GM18498 (cell line): ENCODE measurements around the gene MAMDC4.
"Not testable (repeated sequence)": the region's sequence is repeated elsewhere in the genome, so short reads cannot be mapped to it uniquely, and the experiment has no call there.

Experiments used
- ATAC-seq: cut with Tn5 transposase; IDR thresholded peaks from one replicate; pipeline ENCODE4 v1.9.1; 2021; ENCODE audit warnings: mild to moderate bottlenecking, moderate library complexity; ENCODE audit not compliant: unreplicated experiment

Gene MAMDC4

DNA sequence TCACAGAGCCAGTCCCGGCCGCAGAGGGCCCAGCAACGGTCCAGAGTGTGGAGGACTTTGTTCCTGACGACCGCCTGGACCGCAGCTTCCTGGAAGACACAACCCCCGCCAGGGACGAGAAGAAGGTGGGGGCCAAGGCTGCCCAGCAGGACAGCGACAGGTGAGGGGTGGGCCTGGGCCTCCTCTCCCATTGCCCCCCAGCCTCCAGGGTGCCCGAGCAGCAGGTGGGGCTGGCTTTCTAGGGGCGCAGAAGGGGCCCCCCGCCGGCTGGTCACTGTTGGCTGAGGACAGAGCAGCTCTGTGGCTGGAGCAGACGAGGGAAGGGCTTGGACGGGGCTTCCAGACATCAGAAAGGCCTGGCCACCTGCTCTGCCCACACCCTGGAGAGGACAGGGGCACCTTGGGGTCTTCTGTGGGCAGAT lies 14.3 kb upstream of the MAMDC4 start:
- ATAC-seq, result not testable (repeated sequence)

DNA sequence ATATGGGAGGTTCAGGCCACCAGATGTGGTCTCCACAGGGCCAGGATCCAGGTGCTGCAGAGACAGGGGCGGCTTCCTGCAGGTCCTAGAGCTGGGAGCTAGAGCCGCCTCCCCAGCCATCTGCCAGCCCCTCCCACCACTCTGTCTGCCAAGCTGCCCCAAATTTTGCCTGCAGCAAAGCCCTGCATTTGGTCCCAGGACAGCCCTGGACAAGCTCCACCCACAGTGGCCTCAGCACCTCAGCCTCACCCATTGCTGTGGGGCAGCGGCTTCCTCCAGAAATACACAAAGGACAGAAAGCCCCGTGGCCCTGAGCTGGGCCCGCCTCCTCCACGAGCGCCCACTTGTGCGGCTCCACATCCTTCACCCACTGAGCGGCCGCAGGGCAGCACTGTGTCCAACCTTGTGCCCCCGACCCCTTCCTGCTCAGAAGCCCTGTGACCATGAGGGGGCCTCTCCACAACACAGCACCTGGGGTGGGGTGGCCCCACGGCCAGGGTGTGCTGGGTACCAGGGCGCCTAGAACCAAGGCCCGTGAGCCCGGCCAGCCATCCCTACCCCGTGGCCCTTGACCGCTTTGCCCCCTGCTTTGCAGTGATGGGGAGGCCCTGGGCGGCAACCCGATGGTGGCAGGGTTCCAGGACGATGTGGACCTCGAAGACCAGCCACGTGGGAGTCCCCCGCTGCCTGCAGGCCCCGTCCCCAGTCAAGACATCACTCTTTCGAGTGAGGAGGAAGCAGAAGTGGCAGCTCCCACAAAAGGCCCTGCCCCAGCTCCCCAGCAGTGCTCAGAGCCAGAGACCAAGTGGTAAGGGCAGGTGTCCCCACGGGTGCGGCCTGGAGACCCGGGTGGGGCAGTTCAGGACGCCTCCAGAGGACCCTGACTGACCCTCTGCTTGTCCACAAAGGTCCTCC lies 13.6 kb upstream of the MAMDC4 start:
- ATAC-seq, result no peak

DNA sequence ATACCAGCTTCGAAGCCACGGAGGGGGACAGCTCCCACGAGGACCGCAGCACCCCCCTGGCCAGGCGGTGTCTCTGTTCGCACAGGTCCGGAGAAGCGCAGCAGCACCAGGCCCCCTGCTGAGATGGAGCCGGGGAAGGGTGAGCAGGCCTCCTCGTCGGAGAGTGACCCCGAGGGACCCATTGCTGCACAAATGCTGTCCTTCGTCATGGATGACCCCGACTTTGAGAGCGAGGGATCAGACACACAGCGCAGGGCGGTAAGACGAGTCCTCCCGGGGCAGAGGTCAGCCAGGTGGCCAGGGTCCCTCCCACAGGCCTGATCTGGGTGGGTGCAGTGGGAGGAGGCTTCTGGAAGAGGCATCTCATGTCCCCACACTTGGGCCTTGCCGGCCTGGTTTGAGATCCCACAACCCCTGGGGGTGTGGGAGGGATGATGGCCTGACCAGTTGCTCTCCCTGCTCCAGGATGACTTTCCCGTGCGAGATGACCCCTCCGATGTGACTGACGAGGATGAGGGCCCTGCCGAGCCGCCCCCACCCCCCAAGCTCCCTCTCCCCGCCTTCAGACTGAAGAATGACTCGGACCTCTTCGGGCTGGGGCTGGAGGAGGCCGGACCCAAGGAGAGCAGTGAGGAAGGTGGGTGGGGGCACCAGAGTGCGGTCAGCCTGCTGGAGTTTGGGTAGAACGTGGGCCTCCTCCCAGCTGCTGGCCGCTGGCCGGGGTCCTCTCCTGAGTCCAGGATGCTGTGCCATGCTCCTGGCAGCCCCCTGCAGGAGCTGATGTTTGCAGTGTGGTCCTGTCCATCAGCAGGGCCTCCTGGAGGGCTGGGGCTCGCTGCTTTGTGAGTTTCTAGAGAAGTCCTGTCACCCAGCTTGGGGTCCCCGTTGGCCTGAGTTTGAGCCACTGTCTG lies 12.7 kb upstream of the MAMDC4 start:
- ATAC-seq, result no peak

DNA sequence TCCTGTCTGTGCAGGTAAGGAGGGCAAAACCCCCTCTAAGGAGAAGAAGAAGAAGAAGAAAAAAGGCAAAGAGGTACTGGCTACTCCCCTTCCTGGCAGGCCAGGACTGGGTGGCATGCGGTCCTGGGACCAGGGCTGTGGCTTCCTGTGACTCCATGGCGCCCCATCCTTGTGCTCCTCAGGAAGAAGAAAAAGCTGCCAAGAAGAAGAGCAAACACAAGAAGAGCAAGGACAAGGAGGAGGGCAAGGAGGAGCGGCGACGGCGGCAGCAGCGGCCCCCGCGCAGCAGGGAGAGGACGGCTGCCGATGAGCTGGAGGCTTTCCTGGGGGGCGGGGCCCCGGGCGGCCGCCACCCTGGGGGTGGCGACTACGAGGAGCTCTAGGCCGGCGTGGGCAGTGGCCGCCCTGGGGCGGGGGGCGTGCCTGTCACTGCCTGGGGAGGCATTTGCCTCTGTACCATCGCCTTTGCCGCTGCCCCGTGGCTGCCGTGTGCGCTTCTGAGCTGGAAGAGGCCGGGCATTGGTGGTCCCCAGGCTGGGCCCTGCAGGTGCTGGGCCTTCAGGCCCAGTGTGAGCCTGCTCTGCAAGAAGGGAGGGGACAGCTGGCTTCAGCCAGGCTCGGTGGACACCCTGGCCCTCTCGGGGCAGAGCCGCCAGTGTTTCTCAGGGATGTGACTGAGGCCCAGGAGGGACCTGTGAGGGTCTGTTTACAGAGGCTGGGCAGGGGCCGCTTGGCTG lies 11.8 kb upstream of the MAMDC4 start:
- ATAC-seq, result no peak

GRCh38 chr9:136840877-136841645 lies 11.1 kb upstream of the MAMDC4 start:
- ATAC-seq, result no peak

DNA sequence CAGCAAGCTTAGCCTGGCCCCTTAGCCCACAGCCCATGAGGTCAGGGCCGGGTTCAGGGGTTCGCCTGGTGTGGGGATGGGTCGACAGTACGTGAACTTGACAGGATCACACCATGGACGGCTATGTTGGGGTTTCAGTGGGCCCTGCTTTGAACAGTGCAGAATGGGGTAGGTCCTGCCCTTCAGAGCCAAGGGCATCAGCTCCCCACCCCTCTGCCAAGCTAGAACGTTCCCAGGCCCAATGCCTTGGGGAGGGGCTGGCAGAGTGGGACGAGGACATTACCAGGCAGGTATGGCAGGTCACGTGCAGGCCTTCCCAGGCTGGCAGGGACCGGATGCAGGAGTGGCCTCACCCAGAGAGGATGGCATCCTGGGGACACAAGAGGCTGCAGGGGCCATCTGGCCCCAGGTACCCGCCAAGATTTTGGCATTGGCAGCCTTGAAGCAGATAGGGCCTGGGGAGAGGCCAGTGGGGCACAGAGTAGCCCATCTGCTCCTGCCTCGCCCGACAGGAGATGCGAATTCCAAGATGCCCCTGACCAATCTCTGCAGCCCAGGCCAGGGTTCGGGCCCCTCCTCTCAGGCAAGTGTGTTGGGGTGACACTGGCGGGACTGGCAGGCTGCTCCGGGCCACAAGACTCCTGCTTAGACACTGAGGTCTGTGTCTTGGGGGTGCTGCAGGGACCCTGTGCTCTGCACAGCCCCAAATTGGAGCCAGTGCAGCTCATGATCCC lies 10.3 kb upstream of the MAMDC4 start:
- not testable (repeated sequence) for ATAC-seq

- ATAC-seq, result peak; percentile 76
These were observed 9.7 kb upstream of the MAMDC4 start, which contains the start of gene AJM1 for GRCh38 chr9:136842380-136842948. Gene AJM1 (plus strand): TSS chr9:136842478. CDS start chr9:136844415, 1,937 bp downstream.

- not testable (repeated sequence) for ATAC-seq
These were observed 8.9 kb upstream of the MAMDC4 start for GRCh38 chr9:136843159-136843800.

DNA sequence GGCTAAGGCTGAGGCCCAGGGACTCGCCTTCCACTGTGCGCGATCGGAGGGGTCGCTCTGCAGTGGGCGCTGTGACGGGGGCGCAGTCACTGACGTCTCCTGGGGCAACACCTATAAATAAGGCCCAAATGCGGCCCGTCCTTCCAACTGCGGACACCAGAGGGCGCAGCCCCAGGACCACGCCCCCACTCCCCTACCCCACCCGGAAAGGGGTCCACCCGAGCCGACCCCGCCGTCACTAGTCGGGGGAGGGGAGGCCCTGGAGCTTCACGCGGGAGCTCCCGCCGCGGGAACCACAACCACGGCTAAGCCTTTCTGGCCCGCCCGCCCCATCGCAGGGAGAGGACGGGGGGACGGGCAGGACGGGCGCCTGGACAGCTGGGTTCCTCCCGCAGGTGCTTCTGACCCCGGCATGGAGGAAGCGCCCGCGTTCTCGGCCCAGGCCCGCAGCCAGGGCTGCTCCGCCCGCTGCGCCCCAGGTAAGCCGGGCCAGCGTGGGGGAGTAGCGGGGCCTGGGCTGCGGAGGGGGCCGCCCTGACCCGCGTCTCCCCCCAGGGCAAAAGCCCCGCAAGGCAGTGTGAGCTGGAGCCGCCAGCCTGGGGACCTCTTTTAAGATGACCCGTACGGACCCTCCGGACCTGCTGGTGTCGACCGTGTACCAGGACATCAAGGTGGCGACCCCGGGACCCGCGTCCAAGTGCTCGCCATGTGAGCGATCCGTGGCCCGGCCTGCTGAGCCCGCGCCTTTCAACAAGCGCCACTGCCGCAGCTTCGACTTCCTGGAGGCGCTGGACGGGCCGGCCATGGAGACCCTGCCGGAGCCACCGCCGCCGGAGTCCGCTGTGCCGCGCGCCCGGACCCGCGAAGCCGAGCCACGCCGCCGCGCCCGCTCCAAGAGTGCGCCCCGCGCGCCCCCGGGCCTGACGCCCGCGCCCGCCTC lies 8.1 kb upstream of the MAMDC4 start:
- not testable (repeated sequence) for ATAC-seq

GRCh38 chr9:136844761-136845464 lies 7.2 kb upstream of the MAMDC4 start:
- no peak for ATAC-seq

DNA sequence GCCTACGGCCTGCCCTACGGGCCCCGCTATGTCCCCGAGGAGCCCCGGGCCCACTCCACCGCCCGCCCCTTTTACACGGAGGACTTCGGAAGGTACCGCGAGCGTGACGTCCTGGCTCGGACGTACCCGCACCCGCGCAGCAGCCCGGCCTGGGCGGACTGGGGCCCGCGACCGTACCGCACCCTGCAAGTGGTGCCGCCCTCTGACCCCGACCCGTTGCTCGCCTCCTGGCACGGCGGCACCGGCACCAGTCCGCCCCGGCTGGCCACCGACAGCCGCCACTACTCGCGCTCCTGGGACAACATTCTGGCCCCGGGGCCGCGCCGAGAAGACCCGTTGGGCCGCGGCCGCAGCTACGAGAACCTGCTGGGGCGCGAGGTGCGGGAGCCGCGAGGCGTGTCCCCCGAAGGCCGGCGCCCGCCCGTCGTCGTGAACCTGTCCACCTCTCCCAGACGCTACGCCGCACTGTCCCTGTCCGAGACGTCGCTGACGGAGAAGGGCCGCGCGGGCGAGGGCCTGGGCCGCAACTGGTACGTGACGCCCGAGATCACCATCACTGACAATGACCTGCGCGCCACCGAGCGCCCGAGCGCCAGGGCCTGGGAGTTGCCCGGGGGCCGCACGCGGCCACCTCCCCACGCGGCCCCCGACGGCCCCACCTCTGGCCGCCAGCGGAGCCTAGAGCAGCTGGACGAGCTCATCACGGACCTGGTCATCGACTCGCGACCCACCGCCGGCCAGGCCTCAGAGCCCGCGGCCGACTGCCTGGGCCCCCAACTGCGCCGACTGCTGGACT lies 6.5 kb upstream of the MAMDC4 start:
- no peak for ATAC-seq

GRCh38 chr9:136846376-136847087 lies 5.6 kb upstream of the MAMDC4 start:
- ATAC-seq, result no peak

- no peak for ATAC-seq
These were observed 4.9 kb upstream of the MAMDC4 start for GRCh38 chr9:136847088-136847825.

GRCh38 chr9:136847826-136848392 lies 4.2 kb upstream of the MAMDC4 start:
- ATAC-seq, result no peak
